Measurements from ENCODE around the gene GLG1.
"Not testable (repeated sequence)": the region's sequence is repeated elsewhere in the genome, so short reads cannot be mapped to it uniquely, and the experiment has no call there.

The GLG1 gene

GRCh38 chr16:74606521-74607309 is at the start of gene GLG1:
GLG1 (minus strand) TSS chr16:74607114; CDS start chr16:74607094, 20 bp downstream.
- DNase-seq (ENCODE audit: low read depth in 2 of 2) = peak; percentile 79 to 85

- no peak for DNase-seq (ENCODE audit: low read depth in 2 of 2)
Observed at GRCh38 chr16:74654536-74655050, 47.7 kb upstream of the GLG1 start.

- DNase-seq (ENCODE audit: low read depth in 2 of 2) = not testable (repeated sequence)
Observed at GRCh38 chr16:74652883-74653282, 46.0 kb upstream of the GLG1 start.

GRCh38 chr16:74652249-74652648 is 45.3 kb upstream of the GLG1 start:
- DNase-seq (ENCODE audit: low read depth in 2 of 2) = no peak

GRCh38 chr16:74651841-74652240 is 44.9 kb upstream of the GLG1 start:
- DNase-seq (ENCODE audit: low read depth in 2 of 2) = no peak

- DNase-seq (ENCODE audit: low read depth in 2 of 2) = no peak
Observed at GRCh38 chr16:74650966-74651567, 44.2 kb upstream of the GLG1 start.

GRCh38 chr16:74649839-74650504 is 43.1 kb upstream of the GLG1 start:
- no peak for DNase-seq (ENCODE audit: low read depth in 2 of 2)

- no peak for DNase-seq (ENCODE audit: low read depth in 2 of 2)
Observed at GRCh38 chr16:74641969-74642368, 35.1 kb upstream of the GLG1 start.

- no peak for DNase-seq (ENCODE audit: low read depth in 2 of 2)
Observed at GRCh38 chr16:74637742-74638453, 31.0 kb upstream of the GLG1 start.

GRCh38 chr16:74635303-74635702 is 28.4 kb upstream of the GLG1 start:
- DNase-seq (ENCODE audit: low read depth in 2 of 2) = no peak

GRCh38 chr16:74633686-74634085 is 26.8 kb upstream of the GLG1 start:
- DNase-seq (ENCODE audit: low read depth in 2 of 2) = no peak

- no peak for DNase-seq (ENCODE audit: low read depth in 2 of 2)
Observed at GRCh38 chr16:74627506-74628220, 20.7 kb upstream of the GLG1 start.

- no peak for DNase-seq (ENCODE audit: low read depth in 2 of 2)
Observed at GRCh38 chr16:74626741-74627416, 20.0 kb upstream of the GLG1 start.

- no peak for DNase-seq (ENCODE audit: low read depth in 2 of 2)
Observed at GRCh38 chr16:74625500-74626350, 18.8 kb upstream of the GLG1 start.

GRCh38 chr16:74623839-74624235 is 16.9 kb upstream of the GLG1 start:
- no peak for DNase-seq (ENCODE audit: low read depth in 2 of 2)

GRCh38 chr16:74623214-74623838 is 16.4 kb upstream of the GLG1 start:
- DNase-seq (ENCODE audit: low read depth in 2 of 2) = no peak

GRCh38 chr16:74622005-74622404 is 15.1 kb upstream of the GLG1 start:
- no peak for DNase-seq (ENCODE audit: low read depth in 2 of 2)

GRCh38 chr16:74617206-74617788 is 10.4 kb upstream of the GLG1 start:
- DNase-seq (ENCODE audit: low read depth in 2 of 2) = no peak

GRCh38 chr16:74611721-74612120 is 4.8 kb upstream of the GLG1 start:
- DNase-seq (ENCODE audit: low read depth in 2 of 2) = no peak
